CD14-positive monocyte (primary cell): ENCODE measurements around the gene IFNA10. TPM values are rescaled to one million over a fixed set of nuclear protein-coding genes. Genes with fewer than 3 reads are reported as not detected.
"Not testable (repeated sequence)": the region's sequence is repeated elsewhere in the genome, so short reads cannot be mapped to it uniquely, and the experiment has no call there.

ENCODE experiments used
- DNase-seq, 3 donors: peaks; one replicate each; pipeline ENCODE4 v3.0.0-alpha.2; 2011 to 2022
- H2AFZ ChIP-seq: 2 replicates; pipeline ENCODE4 v1.6.0; 2012; ENCODE audit warnings: mild to moderate bottlenecking, low read depth, low read length, inconsistent platforms; ENCODE audit not compliant: insufficient read depth, poor library complexity, severe bottlenecking
- H3K27ac ChIP-seq, 2 donors: 1 replicate in 1 of 2; 2 replicates in 1 of 2; pipeline ENCODE4 v1.5.1; 2012 to 2013; ENCODE audit warnings: low read length in 2 of 2, control low read depth in 1 of 2, inconsistent platforms in 1 of 2, low read depth in 1 of 2, mild to moderate bottlenecking in 1 of 2
- H3K27me3 ChIP-seq, 2 donors: one replicate each; pipeline versions ENCODE4 v1.6.0 to v1.6.1; 2011 to 2013; ENCODE audit warnings: low read length in 2 of 2; ENCODE audit not compliant: control insufficient read depth in 2 of 2, insufficient read depth in 2 of 2
- H3K36me3 ChIP-seq, 2 donors: replicated peaks in 1 of 2; 1 replicate in 1 of 2; 2 replicates in 1 of 2; pipeline versions ENCODE4 v1.5.1 to v1.6.1; 2012 to 2013; ENCODE audit warnings: low read length in 2 of 2, control low read depth in 1 of 2, inconsistent platforms in 1 of 2, mild to moderate bottlenecking in 1 of 2; ENCODE audit not compliant: insufficient read depth in 2 of 2, control insufficient read depth in 1 of 2
- H3K4me1 ChIP-seq, 2 donors: 1 replicate in 1 of 2; 2 replicates in 1 of 2; pipeline versions ENCODE4 v1.5.1 to v1.6.1; 2012 to 2013; ENCODE audit warnings: low read length in 2 of 2, control low read depth in 1 of 2, inconsistent platforms in 1 of 2, mild to moderate bottlenecking in 1 of 2, moderate library complexity in 1 of 2; ENCODE audit not compliant: insufficient read depth in 2 of 2, control insufficient read depth in 1 of 2
- H3K4me2 ChIP-seq: replicated peaks from 2 replicates; pipeline ENCODE3; 2012; ENCODE audit warnings: low read length, moderate library complexity, mild to moderate bottlenecking; ENCODE audit not compliant: poor library complexity, severe bottlenecking; ENCODE audit errors: extremely low read depth
- H3K4me3 ChIP-seq, 3 experiments: fragments of 200-600 bp in 1 of 3; sonication (generic) in 1 of 3; replicated peaks in 1 of 3; 1 replicate in 2 of 3; 2 replicates in 1 of 3; pipeline ENCODE4 v1.5.1; 2011 to 2013; ENCODE audit warnings: low read length in 3 of 3, mild to moderate bottlenecking in 3 of 3, control low read depth in 2 of 3, low read depth in 2 of 3, inconsistent platforms in 1 of 3, moderate library complexity in 1 of 3
- H3K79me2 ChIP-seq: 2 replicates; pipeline ENCODE4 v1.6.0; 2012; ENCODE audit warnings: mild to moderate bottlenecking, control low read depth, inconsistent platforms, low read length, moderate library complexity; ENCODE audit not compliant: insufficient read depth
- H3K9ac ChIP-seq: 2 replicates; pipeline ENCODE4 v1.6.0; 2017; ENCODE audit warnings: low read length, mild to moderate bottlenecking; ENCODE audit not compliant: insufficient read depth, poor library complexity, severe bottlenecking
- H3K9me3 ChIP-seq, 2 donors: replicated peaks in 1 of 2; 1 replicate in 1 of 2; 2 replicates in 1 of 2; pipeline versions ENCODE4 v1.5.1 to v1.6.1; 2012 to 2013; ENCODE audit warnings: low read length in 2 of 2, control low read depth in 1 of 2; ENCODE audit not compliant: control insufficient read depth in 1 of 2, insufficient read depth in 1 of 2
- H4K20me1 ChIP-seq: 2 replicates; pipeline ENCODE4 v1.6.0; 2012; ENCODE audit warnings: mild to moderate bottlenecking, low read length, control low read depth, moderate library complexity; ENCODE audit not compliant: insufficient read depth
- H3K27ac Mint-ChIP-seq, 7 donors: one replicate each; pipeline ENCODE4 v1.8.0; 2020; ENCODE audit warnings: mild to moderate bottlenecking in 7 of 7, mixed read lengths in 7 of 7, moderate library complexity in 6 of 7, inconsistent platforms in 2 of 7
- H3K27me3 Mint-ChIP-seq, 3 donors: one replicate each; pipeline ENCODE4 v1.8.0; 2021 to 2022; ENCODE audit warnings: low read depth in 3 of 3, mild to moderate bottlenecking in 3 of 3, mixed read lengths in 3 of 3, moderate library complexity in 3 of 3, inconsistent platforms in 1 of 3
- H3K36me3 Mint-ChIP-seq, 2 donors: one replicate each; pipeline ENCODE4 v1.8.0; 2020; ENCODE audit warnings: mixed read lengths in 2 of 2, inconsistent platforms in 1 of 2, mild to moderate bottlenecking in 1 of 2
- H3K4me1 Mint-ChIP-seq: one replicate; pipeline ENCODE4 v1.8.0; 2020; ENCODE audit warnings: mild to moderate bottlenecking, mixed read lengths
- H3K4me3 Mint-ChIP-seq, 2 donors: one replicate each; pipeline ENCODE4 v1.8.0; 2020; ENCODE audit warnings: mild to moderate bottlenecking in 2 of 2, mixed read lengths in 2 of 2, moderate library complexity in 1 of 2
- H3K9me3 Mint-ChIP-seq, 7 donors: one replicate each; pipeline ENCODE4 v1.8.0; 2020 to 2022; ENCODE audit warnings: mixed read lengths in 7 of 7, mild to moderate bottlenecking in 6 of 7, moderate library complexity in 6 of 7, inconsistent platforms in 2 of 7
- WGBS: methylation state at CpG from one replicate; pipeline ENCODE4 v1.1.5; 2013; ENCODE audit warnings: missing lambda C conversion rate; ENCODE audit not compliant: insufficient coverage; 5-methylcytosine and 5-hydroxymethylcytosine counted together
- intact Hi-C, 2 donors: fragments of 100-400 bp; cut with micrococcal nuclease; formaldehyde crosslinking; loops; one replicate each; pipeline versions ENCODE4 v1.15.0 to v1.15.1; 2023
- polyA plus RNA-seq, 3 donors: library from polyadenylated mRNA; depleted of rRNA in 1 of 3; unstranded in 2 of 3; stranded (reverse) in 1 of 3; fragments of 300-500 nt in 2 of 3; fragments of >200 nt in 1 of 3; fragmentation: Illumina TruSeq in 2 of 3; gene quantifications; 1 replicate in 2 of 3; 2 replicates in 1 of 3; pipeline ENCODE4 v1.2.3, GENCODE V29; 2012 to 2021
- TF ChIP-seq, protein P1 (sequence below): fragments of 200-600 bp; IDR thresholded peaks from one replicate; pipeline ENCODE4 v1.8.0; 2022; ENCODE audit warnings: antibody characterized with exemption, mild to moderate bottlenecking

Gene IFNA10
- polyA plus RNA-seq, 3 donors = not detected

DNA sequence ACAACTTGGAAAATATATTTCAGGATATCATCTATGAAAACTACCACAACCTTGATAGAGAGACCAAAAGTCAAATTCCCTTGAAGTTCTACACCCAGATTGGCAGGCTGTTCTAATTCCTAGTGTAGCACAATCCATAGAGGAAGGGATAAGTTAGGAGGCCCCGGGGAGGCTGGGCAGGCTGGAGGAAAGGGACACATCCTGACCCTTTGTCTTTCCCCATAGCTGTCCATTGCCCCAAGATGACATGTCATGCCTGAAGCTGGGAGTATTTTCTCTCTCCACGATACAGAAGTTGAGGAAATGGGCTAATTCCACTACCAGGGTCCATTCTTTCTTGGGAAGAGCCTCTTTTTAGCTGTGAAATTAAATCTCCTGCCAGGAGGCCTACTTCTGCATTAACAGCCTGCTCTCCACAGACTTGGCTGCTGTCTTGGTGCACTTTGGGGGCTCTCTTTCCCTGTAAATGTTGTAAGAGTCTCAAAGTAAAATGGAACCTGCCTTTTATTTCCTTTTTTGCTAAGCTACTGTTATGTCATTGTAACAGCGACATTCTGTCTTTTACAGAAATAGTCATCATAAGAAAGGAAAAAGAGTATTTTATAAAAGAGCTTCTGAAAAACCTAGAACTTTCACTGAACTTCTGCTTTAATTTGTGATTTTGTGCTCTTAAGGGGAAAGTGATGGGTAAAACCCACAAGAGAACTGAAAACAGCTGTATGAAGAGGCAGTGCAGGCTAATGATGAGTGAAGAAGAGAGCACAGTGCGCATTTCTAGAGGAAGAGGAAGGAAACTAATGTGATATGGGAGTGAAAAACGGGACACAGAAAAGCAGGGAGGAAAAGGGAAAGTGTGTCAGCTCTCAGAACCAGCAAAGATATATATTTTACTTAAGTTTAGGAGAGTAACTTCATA, 6.7 kb upstream of the IFNA10 start:
- peak overlapping the region in 1 of 2 donors; percentile 80 for H3K4me3 Mint-ChIP-seq

DNA sequence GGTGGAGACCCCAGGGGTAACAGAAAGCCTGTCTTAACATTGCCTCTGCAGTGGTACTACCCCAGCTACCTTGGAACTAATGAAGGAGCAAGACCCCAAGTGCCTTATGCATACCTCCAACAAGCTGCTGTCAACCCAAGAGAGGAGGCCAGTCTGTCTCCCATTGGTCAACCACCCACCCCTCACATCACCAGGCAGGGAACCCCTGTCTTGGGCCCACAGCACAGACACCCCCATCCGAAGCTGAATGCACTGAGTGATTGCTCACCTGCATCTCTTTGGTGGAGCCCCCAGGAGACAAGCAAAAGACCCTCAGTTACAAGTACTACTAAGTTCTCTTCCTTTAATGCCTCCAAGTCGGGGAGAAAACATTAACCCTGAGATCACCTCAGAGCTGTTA, 5.2 kb upstream of the IFNA10 start:
- H3K4me1 Mint-ChIP-seq = peaks cover 21% of the 10 kb centered on the region
- H3K27ac Mint-ChIP-seq = peak overlapping the region in 1 of 7 donors; percentile 48
- intact Hi-C loops, H3K4me2 ChIP-seq, H2AFZ ChIP-seq, H3K27ac ChIP-seq, H3K36me3 ChIP-seq, H4K20me1 ChIP-seq, H3K9me3 ChIP-seq, H3K4me1 ChIP-seq, H3K9ac ChIP-seq, H3K4me3 ChIP-seq, H3K36me3 Mint-ChIP-seq, H3K79me2 ChIP-seq, H3K27me3 ChIP-seq, H3K9me3 Mint-ChIP-seq, DNase-seq, H3K27me3 Mint-ChIP-seq, H3K4me3 Mint-ChIP-seq: not testable (repeated sequence)
- WGBS = 100% methylated on average over 1 of the region's 2 CpGs

More for the DNA sequence above, 6.7 kb upstream of the IFNA10 start:
- H3K9ac ChIP-seq, intact Hi-C loops, H4K20me1 ChIP-seq, H3K4me2 ChIP-seq, H3K4me3 ChIP-seq, H3K36me3 Mint-ChIP-seq, H3K9me3 Mint-ChIP-seq, H3K4me1 ChIP-seq, H3K36me3 ChIP-seq, H3K27ac ChIP-seq, H3K9me3 ChIP-seq, H3K27me3 ChIP-seq, H3K27me3 Mint-ChIP-seq, H3K79me2 ChIP-seq, H2AFZ ChIP-seq: not testable (repeated sequence)
- H3K27ac Mint-ChIP-seq = peak overlapping the region in 4 of 7 donors; percentile 9 to 81 (median 32)
- peaks cover 19% of the 10 kb centered on the region for H3K4me1 Mint-ChIP-seq
- no CpG with 5 or more reads among the region's 5 CpGs for WGBS
- TF ChIP-seq, protein P1, sequence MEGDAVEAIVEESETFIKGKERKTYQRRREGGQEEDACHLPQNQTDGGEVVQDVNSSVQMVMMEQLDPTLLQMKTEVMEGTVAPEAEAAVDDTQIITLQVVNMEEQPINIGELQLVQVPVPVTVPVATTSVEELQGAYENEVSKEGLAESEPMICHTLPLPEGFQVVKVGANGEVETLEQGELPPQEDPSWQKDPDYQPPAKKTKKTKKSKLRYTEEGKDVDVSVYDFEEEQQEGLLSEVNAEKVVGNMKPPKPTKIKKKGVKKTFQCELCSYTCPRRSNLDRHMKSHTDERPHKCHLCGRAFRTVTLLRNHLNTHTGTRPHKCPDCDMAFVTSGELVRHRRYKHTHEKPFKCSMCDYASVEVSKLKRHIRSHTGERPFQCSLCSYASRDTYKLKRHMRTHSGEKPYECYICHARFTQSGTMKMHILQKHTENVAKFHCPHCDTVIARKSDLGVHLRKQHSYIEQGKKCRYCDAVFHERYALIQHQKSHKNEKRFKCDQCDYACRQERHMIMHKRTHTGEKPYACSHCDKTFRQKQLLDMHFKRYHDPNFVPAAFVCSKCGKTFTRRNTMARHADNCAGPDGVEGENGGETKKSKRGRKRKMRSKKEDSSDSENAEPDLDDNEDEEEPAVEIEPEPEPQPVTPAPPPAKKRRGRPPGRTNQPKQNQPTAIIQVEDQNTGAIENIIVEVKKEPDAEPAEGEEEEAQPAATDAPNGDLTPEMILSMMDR = peak; percentile 40
- peak; percentile 15 to 35 (median 32) for DNase-seq

DNA sequence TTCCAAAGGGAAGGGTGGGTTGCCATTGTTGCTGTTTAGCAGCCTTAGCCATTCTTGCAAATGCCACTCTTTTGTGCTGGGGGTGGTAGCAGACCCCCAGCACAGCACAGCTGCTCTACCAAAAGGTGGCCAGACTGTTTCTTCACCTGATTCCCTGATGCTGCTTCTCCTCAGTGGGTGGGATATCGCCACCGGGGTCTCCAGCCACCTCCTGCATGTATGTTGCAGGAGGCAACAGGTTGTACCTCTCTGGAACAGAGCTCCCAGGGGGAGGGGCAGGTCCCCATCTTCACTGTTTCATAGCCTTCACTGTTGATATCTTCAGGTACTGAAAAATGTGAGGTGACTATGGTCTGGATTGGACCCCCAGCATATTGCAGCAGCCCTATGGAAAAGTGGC, 3.8 kb upstream of the IFNA10 start:
- WGBS = no CpG with 5 or more reads among the region's 2 CpGs
- H4K20me1 ChIP-seq, H3K36me3 ChIP-seq, H3K79me2 ChIP-seq, H3K4me1 ChIP-seq, H3K9me3 ChIP-seq, H3K27ac Mint-ChIP-seq, H3K27me3 Mint-ChIP-seq, H3K36me3 Mint-ChIP-seq, H3K9me3 Mint-ChIP-seq, intact Hi-C loops, H3K27me3 ChIP-seq, DNase-seq, H3K27ac ChIP-seq, H3K4me2 ChIP-seq, H3K4me3 ChIP-seq, H2AFZ ChIP-seq, H3K4me3 Mint-ChIP-seq, H3K9ac ChIP-seq: not testable (repeated sequence)
- peaks cover 21% of the 10 kb centered on the region for H3K4me1 Mint-ChIP-seq
